ENCODE results near the gene CIC. TPM values are rescaled to one million over a fixed set of nuclear protein-coding genes. Genes with fewer than 3 reads are reported as not detected.
A peak's percentile ranks its signal among the peaks of the same experiment; 100 is the strongest.

CIC gene
- total RNA-seq, 4 donors from 2014 or later, result 15.2 to 52.2 (median 41.5) TPM

DNA sequence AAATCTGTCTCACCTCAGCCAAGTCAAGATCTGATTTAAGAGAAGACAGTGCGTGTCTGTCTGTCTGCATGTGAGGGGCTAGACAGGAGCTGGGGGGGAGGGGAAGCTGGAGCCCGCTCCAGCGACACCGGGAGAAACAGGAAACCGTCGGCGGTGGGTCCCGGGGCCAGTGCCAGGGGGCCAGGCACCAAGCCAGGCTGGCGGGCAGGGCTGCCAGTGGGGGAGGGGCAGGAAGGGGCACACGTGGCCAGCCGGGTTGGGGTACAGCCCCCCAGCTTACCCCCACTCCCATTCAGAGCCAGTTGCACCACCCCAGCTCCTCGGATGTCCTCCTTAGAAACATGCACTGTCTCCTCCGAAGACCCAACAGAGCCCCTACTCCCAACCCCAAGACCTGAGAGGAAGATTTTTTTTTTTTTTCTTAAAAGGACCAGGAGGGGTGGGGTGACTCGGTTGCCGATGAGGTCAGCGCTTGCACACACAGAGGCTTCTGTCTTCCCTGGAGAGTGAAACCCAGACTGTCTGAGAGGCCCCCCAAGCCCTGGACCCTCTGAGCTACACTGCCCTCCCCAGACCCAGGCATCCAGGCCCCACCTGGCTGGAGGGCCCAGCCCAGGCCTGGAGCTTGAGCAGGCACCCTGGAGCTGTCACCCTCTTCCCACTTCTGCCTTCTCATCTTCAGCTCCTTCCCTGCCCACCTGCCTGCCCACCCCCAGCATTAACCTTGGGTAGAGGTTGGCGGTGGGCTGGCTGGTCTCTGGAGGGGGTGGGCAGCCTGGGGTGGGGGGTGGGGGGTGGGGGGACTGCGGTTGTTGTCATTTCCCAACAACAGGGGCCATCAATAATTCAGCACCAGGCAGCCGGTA, 18.2 kb upstream of the CIC start:
- intact Hi-C loops (cut with DNase I; ENCODE audit: low total_unique reads), result no loop called here
- DNase-seq (no peak), ATAC-seq (no peak)
- in situ Hi-C loops (cut with MboI; ENCODE audit: low sequenced_read_pairs in 4 of 4), result no loop called here
- Histone ChIP-seq H3K9me3 (no peaks in the 10 kb centered on the region), H3K4me3 (peak overlapping the region in 3 of 4 donors; percentile 5 to 36 (median 6)), H3K27me3 (peaks cover 9 to 27% (median 26%) of the 10 kb centered on the region in 3 donors), H3K36me3 (no peaks in the 10 kb centered on the region), H3K4me1 (peaks cover 32 to 33% of the 10 kb centered on the region in 2 donors), H3K27ac (peak overlapping the region; percentile 91 to 94 (median 92))
- TF ChIP-seq, protein P1, sequence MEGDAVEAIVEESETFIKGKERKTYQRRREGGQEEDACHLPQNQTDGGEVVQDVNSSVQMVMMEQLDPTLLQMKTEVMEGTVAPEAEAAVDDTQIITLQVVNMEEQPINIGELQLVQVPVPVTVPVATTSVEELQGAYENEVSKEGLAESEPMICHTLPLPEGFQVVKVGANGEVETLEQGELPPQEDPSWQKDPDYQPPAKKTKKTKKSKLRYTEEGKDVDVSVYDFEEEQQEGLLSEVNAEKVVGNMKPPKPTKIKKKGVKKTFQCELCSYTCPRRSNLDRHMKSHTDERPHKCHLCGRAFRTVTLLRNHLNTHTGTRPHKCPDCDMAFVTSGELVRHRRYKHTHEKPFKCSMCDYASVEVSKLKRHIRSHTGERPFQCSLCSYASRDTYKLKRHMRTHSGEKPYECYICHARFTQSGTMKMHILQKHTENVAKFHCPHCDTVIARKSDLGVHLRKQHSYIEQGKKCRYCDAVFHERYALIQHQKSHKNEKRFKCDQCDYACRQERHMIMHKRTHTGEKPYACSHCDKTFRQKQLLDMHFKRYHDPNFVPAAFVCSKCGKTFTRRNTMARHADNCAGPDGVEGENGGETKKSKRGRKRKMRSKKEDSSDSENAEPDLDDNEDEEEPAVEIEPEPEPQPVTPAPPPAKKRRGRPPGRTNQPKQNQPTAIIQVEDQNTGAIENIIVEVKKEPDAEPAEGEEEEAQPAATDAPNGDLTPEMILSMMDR (IDR thresholded peaks at IDR 0.05 in 4 of 5, conservative IDR thresholded peaks at IDR 0.05 in 1 of 5), result no peak
- TF ChIP-seq POLR2A (IDR thresholded peaks at IDR 0.05), result no peak

DNA sequence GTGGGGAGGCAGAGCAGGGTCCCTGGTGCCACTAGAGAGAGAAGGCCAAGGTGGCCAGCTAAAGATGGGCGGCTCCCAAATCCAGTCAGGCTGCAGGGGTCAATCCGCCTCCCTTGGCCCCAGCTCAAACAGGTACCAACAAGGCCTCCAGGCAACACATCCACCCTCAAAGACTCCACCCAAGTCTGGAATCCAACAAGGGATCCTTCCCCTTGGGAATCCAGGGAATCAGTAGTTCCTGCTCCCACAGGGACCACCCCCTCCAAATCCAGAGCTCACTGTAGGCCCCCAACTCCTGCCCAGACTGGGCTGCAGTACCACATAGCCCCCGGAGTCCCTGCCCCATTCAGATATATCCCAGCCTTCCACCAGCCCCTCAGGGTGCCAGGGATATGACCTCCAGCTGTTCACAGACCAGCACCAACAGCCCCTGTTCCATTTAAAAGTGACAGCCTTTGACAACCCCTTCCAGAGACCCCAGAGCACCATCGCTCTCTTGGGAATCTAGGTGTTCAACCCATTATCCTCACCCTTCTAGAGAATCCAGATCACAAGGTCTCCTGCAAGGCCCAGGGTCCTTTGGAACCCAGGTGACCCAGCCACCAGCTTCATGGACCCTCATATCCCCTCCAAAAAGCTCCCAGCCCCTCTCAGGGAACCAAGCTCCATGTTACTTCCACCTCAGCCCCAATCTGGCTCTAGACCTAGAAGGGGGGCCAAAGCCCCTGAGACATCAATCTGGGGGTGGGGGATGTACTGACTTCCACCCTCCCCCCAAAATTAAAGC, 17.3 kb upstream of the CIC start:
- intact Hi-C loops (cut with DNase I; ENCODE audit: low total_unique reads), result loop anchor here (2.0 kb wide), 1 partner anchor 73 kb away; the partner anchor contains the start of gene MEGF8
- TF ChIP-seq, protein P1 (IDR thresholded peaks at IDR 0.05 in 4 of 5, conservative IDR thresholded peaks at IDR 0.05 in 1 of 5), result no peak
- no peak for TF ChIP-seq POLR2A (IDR thresholded peaks at IDR 0.05)
- H3K4me1 ChIP-seq, result peaks cover 26 to 31% of the 10 kb centered on the region in 2 donors
- DNase-seq, result no peak
- no peak for ATAC-seq
- peak overlapping the region; percentile 60 to 90 (median 76) for H3K4me3 ChIP-seq
- H3K9me3 ChIP-seq, result no peaks in the 10 kb centered on the region
- H3K27me3 ChIP-seq, result peaks cover 14 to 34% (median 34%) of the 10 kb centered on the region in 3 donors
- in situ Hi-C loops (cut with MboI; ENCODE audit: low sequenced_read_pairs in 4 of 4), result no loop called here
- H3K36me3 ChIP-seq, result no peaks in the 10 kb centered on the region
- H3K27ac ChIP-seq, result peak overlapping the region; percentile 91 to 94 (median 92)

DNA sequence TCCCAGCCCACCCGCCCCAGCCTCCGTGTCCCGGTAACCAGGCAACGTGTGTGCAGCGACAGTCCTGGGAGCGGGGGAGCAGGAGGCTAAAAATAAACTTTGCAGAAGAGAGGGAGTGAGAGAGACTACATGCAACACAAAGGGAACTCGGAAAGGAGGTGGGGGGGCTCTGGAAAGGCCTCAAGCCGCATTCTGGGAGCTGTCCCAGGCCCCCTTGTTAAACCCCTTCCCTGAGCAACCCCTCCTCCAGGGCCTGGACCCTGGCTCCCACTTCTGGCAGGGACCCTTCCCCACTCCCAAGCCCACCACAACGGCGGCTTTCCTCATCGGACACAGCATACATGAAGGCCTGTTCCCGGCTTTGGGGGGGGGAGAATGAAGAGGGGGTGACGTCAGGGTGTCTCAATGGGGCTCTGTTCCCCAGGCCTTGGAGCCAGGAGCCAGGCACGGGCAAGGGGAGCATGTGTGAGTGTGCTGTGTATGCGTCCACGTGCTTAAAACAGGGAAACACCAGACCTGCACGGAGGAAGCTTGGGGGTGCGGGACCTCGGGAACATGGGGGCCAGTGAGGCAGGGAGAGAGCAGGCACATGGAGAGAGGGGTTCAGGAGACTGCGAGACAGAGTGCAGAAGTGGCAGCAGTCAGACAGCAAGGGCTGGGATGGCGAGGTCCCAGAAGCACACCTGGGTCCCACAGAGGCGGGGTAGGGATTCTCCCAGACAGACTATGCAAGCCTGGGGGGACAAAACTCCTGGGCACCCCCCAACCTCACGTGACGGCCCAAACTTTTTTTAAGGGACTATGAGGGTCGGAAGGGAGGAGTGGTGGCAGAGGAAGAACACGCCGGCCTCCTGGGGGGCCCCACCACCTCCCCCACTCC, 16.4 kb upstream of the CIC start:
- no peak for ATAC-seq
- peak in 1 of 2 donors; percentile 33 for DNase-seq

More for the DNA sequence above, 16.4 kb upstream of the CIC start:
- Histone ChIP-seq H3K27me3 (peaks cover 19 to 40% (median 37%) of the 10 kb centered on the region in 3 donors), H3K27ac (peak overlapping the region; percentile 91 to 94 (median 92)), H3K36me3 (no peaks in the 10 kb centered on the region), H3K4me3 (peak overlapping the region; percentile 60 to 90 (median 76)), H3K9me3 (no peaks in the 10 kb centered on the region), H3K4me1 (peaks cover 30 to 31% of the 10 kb centered on the region in 2 donors)
- in situ Hi-C loops (cut with MboI; ENCODE audit: low sequenced_read_pairs in 4 of 4) (no loop called here), intact Hi-C loops (cut with DNase I; ENCODE audit: low total_unique reads) (loop anchor here (2.0 kb wide), 1 partner anchor 72 kb away; the partner anchor contains the start of gene MEGF8)
- TF ChIP-seq POLR2A (IDR thresholded peaks at IDR 0.05), result peak; percentile 2 to 8
- TF ChIP-seq, protein P1 (IDR thresholded peaks at IDR 0.05 in 4 of 5, conservative IDR thresholded peaks at IDR 0.05 in 1 of 5), result no peak
